Measurements from ENCODE around the gene SECISBP2. TPM values are rescaled to one million over a fixed set of nuclear protein-coding genes. Genes with fewer than 3 reads are reported as not detected.
A peak's percentile ranks its signal among the peaks of the same experiment; 100 is the strongest.

Gene SECISBP2
- total RNA-seq, 1 donor: 30.8 TPM

DNA sequence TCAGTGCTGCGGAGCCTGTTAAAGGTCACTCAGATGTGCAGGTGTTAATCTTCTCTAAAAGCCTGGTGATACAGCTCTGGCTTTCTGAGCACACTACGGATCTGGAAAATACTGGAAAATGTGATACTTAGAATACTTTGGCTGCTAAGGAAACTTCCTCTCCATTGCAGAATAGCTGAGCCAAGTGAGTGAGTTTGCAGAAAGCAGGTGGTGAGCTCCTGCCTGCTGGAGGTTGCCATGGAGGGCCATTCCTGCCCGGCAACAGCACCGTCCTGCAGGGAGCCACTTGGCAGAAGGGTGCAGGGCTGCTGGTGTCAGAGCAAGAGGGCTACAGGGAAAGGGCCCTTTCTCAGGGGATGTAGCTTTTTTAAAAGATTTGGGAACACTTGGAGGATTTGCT lies 40.7 kb downstream of the SECISBP2 start:
- H3K79me2 ChIP-seq (ENCODE audit: insufficient read depth, low read length): no peaks in the 10 kb centered on the region

DNA sequence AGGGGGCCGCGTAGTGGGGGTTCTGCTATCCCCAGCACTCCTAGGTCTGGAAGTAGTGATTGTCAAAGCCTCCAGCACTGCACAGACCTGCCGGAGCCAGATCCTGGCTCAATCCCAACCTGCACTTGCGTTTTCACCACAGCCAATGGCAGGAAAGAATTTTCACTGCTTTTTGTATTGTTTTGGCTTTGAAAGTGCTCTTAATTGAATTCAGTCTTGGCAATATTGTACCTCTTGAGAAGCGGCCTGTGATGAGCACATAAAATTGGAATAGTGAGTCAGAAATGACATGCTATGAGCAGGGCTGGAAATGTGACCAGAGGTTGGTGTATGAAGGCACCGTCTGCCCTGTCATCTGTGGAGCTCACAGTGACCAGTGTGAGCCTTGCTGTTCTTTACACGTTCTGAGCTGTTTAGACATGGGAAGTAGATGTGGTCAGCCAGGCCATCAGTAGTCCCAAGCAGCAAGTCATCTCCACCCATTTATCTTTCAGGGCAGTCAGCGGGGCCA lies 41.5 kb downstream of the SECISBP2 start:
- Histone ChIP-seq H3K4me1 (ENCODE audit: insufficient read depth, low read length) (no peaks in the 10 kb centered on the region), H3K27me3 (ENCODE audit: insufficient read depth, low read length) (no peaks in the 10 kb centered on the region), H3K36me3 (ENCODE audit: insufficient read depth, low read length) (peaks cover 58% of the 10 kb centered on the region), H3K27ac (ENCODE audit: low read depth, low read length) (no peak overlapping the region), H3K4me2 (ENCODE audit: insufficient read depth, low read length) (no peak overlapping the region), H3K9me3 (ENCODE audit: low read depth, low read length) (no peaks in the 10 kb centered on the region), H3K4me3 (ENCODE audit: insufficient read depth, low read length) (no peak overlapping the region), H2AFZ (ENCODE audit: low read length) (no peak overlapping the region), H3K79me2 (ENCODE audit: insufficient read depth, low read length) (no peaks in the 10 kb centered on the region), H4K20me1 (ENCODE audit: insufficient read depth, low read length) (peaks cover 4% of the 10 kb centered on the region)
- DNase-seq (ENCODE audit: insufficient read length, low spot score, missing footprints): no peak
- TF ChIP-seq, protein P1, sequence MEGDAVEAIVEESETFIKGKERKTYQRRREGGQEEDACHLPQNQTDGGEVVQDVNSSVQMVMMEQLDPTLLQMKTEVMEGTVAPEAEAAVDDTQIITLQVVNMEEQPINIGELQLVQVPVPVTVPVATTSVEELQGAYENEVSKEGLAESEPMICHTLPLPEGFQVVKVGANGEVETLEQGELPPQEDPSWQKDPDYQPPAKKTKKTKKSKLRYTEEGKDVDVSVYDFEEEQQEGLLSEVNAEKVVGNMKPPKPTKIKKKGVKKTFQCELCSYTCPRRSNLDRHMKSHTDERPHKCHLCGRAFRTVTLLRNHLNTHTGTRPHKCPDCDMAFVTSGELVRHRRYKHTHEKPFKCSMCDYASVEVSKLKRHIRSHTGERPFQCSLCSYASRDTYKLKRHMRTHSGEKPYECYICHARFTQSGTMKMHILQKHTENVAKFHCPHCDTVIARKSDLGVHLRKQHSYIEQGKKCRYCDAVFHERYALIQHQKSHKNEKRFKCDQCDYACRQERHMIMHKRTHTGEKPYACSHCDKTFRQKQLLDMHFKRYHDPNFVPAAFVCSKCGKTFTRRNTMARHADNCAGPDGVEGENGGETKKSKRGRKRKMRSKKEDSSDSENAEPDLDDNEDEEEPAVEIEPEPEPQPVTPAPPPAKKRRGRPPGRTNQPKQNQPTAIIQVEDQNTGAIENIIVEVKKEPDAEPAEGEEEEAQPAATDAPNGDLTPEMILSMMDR (IDR thresholded peaks at IDR 0.05; ENCODE audit: extremely low read depth, low read depth, low read length): no peak

More for the DNA sequence above, 40.7 kb downstream of the SECISBP2 start:
- TF ChIP-seq, protein P1 (IDR thresholded peaks at IDR 0.05; ENCODE audit: extremely low read depth, low read depth, low read length): no peak
- H2AFZ ChIP-seq (ENCODE audit: low read length): no peak overlapping the region
- H3K27ac ChIP-seq (ENCODE audit: low read depth, low read length): no peak overlapping the region
- no peak for DNase-seq (ENCODE audit: insufficient read length, low spot score, missing footprints)
- no peak overlapping the region for H3K4me2 ChIP-seq (ENCODE audit: insufficient read depth, low read length)
- H3K9me3 ChIP-seq (ENCODE audit: low read depth, low read length): no peaks in the 10 kb centered on the region
- H3K4me3 ChIP-seq (ENCODE audit: insufficient read depth, low read length): no peak overlapping the region
- peaks cover 4% of the 10 kb centered on the region for H4K20me1 ChIP-seq (ENCODE audit: insufficient read depth, low read length)
- H3K27me3 ChIP-seq (ENCODE audit: insufficient read depth, low read length): no peaks in the 10 kb centered on the region
- no peaks in the 10 kb centered on the region for H3K4me1 ChIP-seq (ENCODE audit: insufficient read depth, low read length)
- H3K36me3 ChIP-seq (ENCODE audit: insufficient read depth, low read length): peaks cover 65% of the 10 kb centered on the region

DNA sequence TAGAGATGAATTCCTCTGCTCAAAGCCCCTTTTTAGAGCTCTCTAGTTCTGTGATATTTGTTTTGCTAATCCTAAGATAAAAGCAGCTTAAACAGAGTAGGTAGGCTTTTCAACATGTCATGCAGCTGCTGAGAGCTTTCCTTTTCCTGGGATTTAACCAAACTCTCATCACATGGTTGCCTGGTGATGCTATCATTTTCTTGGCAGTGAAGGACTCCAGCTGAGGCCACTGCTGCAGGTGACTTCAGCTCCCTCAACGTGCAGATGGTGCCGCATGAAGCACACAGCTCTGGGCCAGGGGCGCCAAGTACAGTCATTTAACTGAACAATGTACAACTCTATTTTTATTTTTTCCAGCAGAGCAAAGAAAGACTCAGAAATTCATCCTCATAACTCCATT lies 42.2 kb downstream of the SECISBP2 start:
- Histone ChIP-seq H2AFZ (ENCODE audit: low read length) (no peak overlapping the region), H3K36me3 (ENCODE audit: insufficient read depth, low read length) (peaks cover 51% of the 10 kb centered on the region), H3K79me2 (ENCODE audit: insufficient read depth, low read length) (no peaks in the 10 kb centered on the region), H3K4me2 (ENCODE audit: insufficient read depth, low read length) (no peak overlapping the region), H4K20me1 (ENCODE audit: insufficient read depth, low read length) (peaks cover 4% of the 10 kb centered on the region), H3K4me3 (ENCODE audit: insufficient read depth, low read length) (no peak overlapping the region), H3K9me3 (ENCODE audit: low read depth, low read length) (no peaks in the 10 kb centered on the region), H3K27ac (ENCODE audit: low read depth, low read length) (no peak overlapping the region), H3K27me3 (ENCODE audit: insufficient read depth, low read length) (no peaks in the 10 kb centered on the region), H3K4me1 (ENCODE audit: insufficient read depth, low read length) (no peaks in the 10 kb centered on the region)
- DNase-seq (ENCODE audit: insufficient read length, low spot score, missing footprints): no peak
- TF ChIP-seq, protein P1 (IDR thresholded peaks at IDR 0.05; ENCODE audit: extremely low read depth, low read depth, low read length): no peak

DNA sequence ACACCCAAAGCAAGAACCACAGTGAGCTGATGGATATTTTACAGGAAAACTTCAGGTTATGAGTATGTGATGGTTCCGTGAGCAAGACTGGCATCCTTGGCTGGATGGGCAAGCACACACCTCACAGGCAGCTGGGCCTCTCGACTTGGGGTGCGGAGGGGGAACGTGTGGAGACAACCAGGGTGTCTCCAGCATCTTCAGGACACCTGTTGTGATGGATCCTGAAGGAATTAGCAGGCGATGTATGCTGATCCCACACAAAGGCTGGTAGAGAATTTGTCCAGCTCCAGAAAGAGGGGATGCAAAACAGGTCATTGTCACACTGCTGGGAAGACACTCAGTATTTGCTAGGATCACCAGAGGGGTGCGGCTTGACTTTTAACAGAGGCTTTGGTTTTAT lies 42.7 kb downstream of the SECISBP2 start:
- TF ChIP-seq, protein P1 (IDR thresholded peaks at IDR 0.05; ENCODE audit: extremely low read depth, low read depth, low read length): no peak
- H3K36me3 ChIP-seq (ENCODE audit: insufficient read depth, low read length): peaks cover 49% of the 10 kb centered on the region
- H4K20me1 ChIP-seq (ENCODE audit: insufficient read depth, low read length): peaks cover 4% of the 10 kb centered on the region
- H3K4me1 ChIP-seq (ENCODE audit: insufficient read depth, low read length): no peaks in the 10 kb centered on the region
- H2AFZ ChIP-seq (ENCODE audit: low read length): no peak overlapping the region
- no peaks in the 10 kb centered on the region for H3K9me3 ChIP-seq (ENCODE audit: low read depth, low read length)
- H3K4me2 ChIP-seq (ENCODE audit: insufficient read depth, low read length): no peak overlapping the region
- H3K27me3 ChIP-seq (ENCODE audit: insufficient read depth, low read length): no peaks in the 10 kb centered on the region
- H3K4me3 ChIP-seq (ENCODE audit: insufficient read depth, low read length): no peak overlapping the region
- H3K27ac ChIP-seq (ENCODE audit: low read depth, low read length): no peak overlapping the region
- DNase-seq (ENCODE audit: insufficient read length, low spot score, missing footprints): peak; percentile 55
- H3K79me2 ChIP-seq (ENCODE audit: insufficient read depth, low read length): no peaks in the 10 kb centered on the region
